GM19468 (cell line): Measurements from ENCODE around the gene ABCG1.

ENCODE experiments used
- ATAC-seq: cut with Tn5 transposase; IDR thresholded peaks from one replicate; pipeline ENCODE4 v1.9.1; 2021; ENCODE audit warnings: mild to moderate bottlenecking, moderate library complexity, moderate number of reproducible peaks; ENCODE audit not compliant: unreplicated experiment; ENCODE audit errors: extremely low read depth

Gene ABCG1

DNA sequence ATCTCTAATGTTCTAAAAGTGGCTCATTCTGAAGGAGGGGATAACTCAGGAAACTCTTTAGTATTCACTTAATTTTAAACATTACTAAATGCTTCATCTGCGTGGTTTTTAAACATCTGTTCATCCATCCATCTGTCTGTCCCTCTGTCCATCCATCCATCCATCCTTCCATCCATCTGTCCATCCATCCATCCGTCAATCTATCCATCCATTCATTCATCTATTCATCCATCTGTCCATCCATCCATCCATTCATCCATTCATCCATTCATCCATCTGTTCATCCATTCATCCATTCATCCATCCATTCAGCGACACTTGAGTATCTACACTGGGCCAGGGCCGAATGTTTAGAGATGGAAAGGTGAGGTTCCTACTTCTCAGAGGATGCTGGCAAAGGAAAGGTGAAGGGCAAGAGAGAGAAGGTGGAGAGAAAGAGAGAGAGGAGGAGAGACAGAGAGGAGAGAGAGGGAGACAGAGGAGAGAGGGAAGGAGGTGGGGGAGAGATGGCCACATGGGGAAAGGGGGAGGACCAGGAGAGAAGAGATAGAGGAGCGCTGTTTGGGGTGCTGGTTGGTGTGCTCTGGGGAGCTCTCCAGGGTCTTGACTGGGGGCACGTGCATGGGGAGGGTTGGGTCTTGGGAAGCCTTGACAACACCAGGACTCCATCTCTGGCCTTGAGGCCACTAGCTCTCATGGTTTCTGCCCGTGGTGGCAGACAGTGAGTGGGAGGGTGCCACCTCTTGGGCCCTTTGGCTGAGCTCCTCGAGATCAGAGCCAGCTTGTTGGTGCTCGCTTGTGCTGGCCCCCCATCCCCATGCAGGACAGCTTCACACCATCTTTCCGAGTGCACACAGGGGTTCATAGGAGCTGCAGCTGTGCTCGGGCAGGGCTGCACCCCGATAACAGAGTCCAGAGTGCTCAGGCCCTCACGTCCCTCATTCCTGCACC, 45.6 kb downstream of the ABCG1 start:
- no peak for ATAC-seq

- ATAC-seq, result no peak
Measured at GRCh38 chr21:42265231-42265812, 46.4 kb downstream of the ABCG1 start.

GRCh38 chr21:42266971-42267556, 48.1 kb downstream of the ABCG1 start:
- no peak for ATAC-seq

DNA sequence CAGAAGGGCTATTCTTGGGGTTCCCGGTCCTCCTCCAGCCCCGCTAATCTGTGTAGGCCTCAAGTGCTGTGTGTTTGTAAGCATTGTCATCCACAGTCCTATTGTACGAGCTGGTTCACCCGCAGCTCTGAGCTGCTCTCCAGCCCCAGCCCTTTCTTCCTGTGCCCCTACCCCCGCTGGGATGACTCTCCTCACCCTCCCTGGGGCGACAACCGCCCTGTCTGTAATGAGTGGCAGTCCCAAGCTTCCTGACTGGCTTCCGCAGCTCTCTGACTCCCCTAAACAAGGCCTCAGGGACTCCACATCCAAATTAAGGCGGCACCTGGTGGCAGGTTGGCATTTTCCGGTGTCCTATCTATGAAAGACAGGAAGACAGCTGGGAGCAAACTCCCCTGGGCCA, 50.4 kb downstream of the ABCG1 start:
- ATAC-seq, result no peak

DNA sequence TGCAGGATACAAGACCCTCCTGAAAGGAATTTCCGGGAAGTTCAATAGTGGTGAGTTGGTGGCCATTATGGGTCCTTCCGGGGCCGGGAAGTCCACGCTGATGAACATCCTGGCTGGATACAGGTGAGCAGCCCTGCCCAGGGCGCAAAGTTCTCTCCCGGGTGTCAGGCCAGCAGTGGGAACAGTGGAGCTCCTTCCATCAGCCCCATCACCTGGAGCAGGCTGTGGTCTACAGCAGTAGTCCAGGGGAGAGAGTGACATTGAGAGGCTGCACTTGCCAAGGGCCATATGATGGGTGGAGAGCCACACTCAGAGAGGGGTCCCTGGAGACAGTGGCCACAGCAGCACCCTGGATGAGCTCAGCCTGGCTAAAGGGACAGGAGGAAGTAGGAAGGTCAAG, 52.1 kb downstream of the ABCG1 start:
- no peak for ATAC-seq

GRCh38 chr21:42272109-42272962, 53.4 kb downstream of the ABCG1 start:
- no peak for ATAC-seq

DNA sequence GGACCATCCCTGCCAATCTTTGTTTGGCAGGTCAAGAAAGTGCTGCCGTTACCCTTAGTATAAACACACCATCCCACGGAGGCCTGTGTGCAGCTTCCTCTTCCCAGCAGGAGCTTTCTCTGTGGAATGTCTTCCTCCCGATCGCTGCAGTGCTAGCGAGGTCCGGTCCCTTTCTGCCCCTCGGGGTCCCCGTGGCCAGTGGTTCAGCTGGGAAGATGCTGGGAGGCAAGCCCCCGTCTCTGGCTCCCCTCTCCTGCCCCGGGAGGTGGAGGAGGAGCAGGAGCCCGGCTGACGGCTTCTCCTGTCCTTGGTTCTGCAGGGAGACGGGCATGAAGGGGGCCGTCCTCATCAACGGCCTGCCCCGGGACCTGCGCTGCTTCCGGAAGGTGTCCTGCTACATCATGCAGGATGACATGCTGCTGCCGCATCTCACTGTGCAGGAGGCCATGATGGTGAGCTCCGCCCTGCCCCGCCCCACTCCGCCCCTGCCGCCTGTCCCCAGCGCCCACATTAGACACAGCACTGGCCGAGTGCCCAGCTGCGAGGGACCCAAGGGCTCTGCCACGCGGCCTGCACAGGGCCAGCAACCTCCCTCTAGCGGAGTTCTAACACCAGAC, 54.2 kb downstream of the ABCG1 start:
- no peak for ATAC-seq

- no peak for ATAC-seq
Measured at GRCh38 chr21:42276076-42276475, 57.1 kb downstream of the ABCG1 start.

DNA sequence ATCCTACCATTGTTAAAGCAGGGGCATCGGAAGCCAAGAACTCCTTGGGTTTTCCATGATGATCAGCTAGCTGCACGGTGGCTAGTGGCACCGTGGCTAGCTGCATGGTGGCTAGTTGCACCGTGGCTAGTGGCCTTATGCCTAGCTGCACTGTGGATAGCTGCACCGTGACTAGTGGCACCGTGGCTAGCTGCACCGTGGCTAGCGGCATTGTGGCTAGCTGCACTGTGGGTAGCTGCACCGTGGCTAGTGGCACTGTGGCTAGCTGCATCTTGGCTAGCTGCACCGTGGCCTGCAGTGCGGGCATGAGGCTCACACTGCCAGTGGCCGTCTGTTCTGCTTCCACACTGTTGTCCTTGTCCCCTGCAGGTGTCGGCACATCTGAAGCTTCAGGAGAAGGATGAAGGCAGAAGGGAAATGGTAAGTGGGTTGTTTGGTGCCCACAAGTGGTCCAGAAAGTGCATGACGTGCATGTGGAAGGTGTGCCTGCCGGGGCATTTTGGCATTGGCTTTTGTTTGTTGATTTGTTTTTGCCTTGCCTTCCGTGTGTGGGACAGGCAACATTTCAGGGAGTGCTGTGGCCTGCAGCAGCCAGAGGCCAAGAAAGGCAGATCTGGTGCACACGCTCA, 57.7 kb downstream of the ABCG1 start:
- no peak for ATAC-seq

GRCh38 chr21:42277593-42277992, 58.7 kb downstream of the ABCG1 start:
- no peak for ATAC-seq

DNA sequence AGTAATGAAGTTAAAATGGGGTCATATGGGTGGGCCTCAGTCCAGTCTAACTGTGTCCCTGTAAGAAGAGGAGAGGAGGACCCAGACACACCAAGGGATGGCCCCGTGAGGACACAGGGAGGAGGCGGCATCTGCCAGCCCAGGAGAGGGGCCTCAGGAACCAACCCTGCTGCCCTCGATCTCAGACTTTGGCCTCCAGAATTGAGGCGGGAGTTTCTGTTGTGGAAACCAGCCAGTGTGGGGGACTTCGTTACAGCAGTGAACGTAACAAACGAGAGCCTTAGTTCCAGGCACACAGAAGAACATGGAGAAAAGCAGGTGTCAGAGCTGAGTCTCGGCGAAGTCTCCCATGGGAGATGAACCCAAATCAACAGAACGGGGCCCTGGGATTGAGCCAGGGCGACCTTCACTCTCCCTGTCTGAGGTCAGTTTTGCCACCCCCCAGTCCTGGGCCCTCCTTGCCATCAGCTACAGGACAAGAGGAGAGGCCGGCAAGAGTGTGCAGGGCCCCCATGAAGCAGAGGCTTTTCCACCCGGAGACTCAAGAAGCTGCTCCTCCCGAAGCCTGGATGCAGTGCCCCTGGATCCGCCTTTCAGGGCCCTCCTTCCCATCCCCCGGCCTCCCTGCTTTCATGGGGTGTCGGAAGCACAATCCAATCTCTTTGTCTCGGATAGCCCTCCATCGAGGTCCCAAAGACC, 59.7 kb downstream of the ABCG1 start:
- no peak for ATAC-seq

DNA sequence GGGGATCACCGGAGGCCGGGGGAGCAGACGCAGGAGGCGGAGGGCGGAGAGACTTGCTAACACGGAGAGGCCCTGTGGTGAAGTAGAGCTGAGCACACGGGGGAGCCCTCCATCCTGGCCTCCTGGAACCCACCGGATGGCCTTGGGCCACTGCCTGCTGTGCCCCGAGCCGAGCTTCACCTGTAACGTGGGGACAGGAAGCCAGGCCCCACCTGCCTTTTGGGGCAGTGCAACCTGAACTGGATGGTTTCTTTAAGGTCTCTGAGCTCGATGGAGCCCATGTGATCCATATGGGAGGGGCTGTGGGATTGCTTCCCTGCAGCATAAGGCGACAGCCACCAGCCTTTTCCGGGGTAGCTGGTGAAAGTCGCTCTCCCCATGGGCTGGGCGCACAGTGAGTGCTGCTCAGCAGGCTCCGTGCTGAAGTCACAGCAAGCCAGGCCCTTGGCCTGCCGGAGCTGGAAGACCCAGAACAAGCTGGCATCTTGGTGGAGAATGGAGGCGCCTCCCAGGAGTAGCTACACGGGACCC, 60.5 kb downstream of the ABCG1 start:
- ATAC-seq, result no peak

DNA sequence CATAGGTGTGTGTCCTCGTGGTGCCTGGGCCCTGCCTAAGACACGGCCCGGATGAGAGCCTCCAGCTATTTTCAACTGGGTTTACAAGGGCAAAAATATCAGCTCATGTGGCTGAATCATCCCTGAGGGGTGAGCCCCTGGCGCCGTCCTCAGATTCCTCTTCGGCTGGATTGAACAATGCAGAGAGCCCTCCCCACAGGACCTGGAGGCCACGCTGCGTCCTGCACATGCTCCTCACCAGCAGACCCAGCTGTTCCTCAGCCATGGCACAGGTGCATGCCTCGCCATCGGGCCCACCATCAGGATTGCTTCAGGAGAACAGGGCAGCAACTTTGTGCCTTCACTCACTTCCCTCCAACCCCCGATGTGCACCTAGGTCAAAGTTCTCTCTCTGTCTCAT, 60.9 kb downstream of the ABCG1 start:
- no peak for ATAC-seq

GRCh38 chr21:42280356-42281180, 61.6 kb downstream of the ABCG1 start:
- ATAC-seq, result no peak

GRCh38 chr21:42281181-42281680, 62.3 kb downstream of the ABCG1 start:
- ATAC-seq, result no peak

DNA sequence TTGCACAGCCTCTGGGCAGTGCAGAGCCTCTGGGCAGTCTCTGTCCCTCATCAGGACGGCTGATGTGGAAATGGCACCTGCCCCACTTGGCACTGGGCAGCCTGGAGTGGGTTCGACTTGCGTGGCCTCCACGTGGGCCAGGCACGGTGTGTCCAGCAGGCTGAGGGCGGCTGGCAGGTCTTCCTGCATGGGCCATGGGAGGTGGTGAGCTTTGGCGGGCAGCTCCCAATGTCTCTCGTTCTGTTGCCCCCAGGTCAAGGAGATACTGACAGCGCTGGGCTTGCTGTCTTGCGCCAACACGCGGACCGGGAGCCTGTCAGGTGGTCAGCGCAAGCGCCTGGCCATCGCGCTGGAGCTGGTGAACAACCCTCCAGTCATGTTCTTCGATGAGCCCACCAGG, 63.1 kb downstream of the ABCG1 start:
- no peak for ATAC-seq

DNA sequence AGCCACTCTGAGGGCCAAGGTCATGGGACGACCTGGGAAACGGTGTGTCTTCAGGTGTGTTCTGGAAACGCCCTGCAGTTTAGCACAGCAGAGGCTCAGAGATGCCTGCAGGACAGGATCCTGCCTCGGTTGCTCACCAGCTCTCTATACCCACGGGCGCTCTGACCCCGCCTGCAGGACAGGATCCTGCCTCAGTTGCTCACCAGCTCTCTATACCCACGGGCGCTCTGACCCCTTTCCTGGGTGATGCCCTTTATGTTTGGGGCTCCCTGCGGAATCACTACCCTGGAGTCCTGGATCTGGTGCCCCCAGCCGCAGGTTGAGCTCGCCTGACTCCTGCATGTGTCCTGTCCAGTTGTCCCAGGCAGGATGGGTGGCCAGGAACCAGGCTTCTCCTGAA, 63.8 kb downstream of the ABCG1 start:
- ATAC-seq, result no peak
